Endothelial cell of umbilical vein (primary cell): ENCODE results near the gene UVSSA. TPM values are rescaled to one million over a fixed set of nuclear protein-coding genes. Genes with fewer than 3 reads are reported as not detected.

ENCODE experiments used
- BruUV-seq: library from RNA; stranded (reverse); fragments of 400-500 nt; replicated peaks from 2 replicates; lab custom pipeline; 2021; lab: Mats Ljungman, UMichigan
- CTCF ChIA-PET: fragments of 300-600, 350-600 bp; sonication (Branson Sonifier 250); formaldehyde crosslinking; loops from one replicate; lab custom pipeline; 2021; ENCODE audit warnings: antibody characterized with exemption, inconsistent platforms; lab: Charles Lee
- POLR2A ChIA-PET: fragments of 300-600, 350-600 bp; sonication (Branson Sonifier 250); formaldehyde crosslinking; loops from one replicate; lab custom pipeline; 2021; ENCODE audit warnings: antibody characterized with exemption, inconsistent platforms; lab: Charles Lee
- DNase-seq: peaks from one replicate; pipeline ENCODE4 v3.0.0-alpha.2; 2011; ENCODE audit warnings: low read depth, low spot score
- FAIRE-seq: peaks from 2 replicates; lab custom pipeline; 2011; peaks lifted over from hg19 to GRCh38; lab: Jason Lieb, UNC
- H2AFZ ChIP-seq: 2 replicates; pipeline ENCODE4 v1.6.0; 2012; ENCODE audit warnings: low read depth, low read length, control low read depth, inconsistent platforms
- H3K27ac ChIP-seq: 2 replicates; pipeline ENCODE4 v1.5.1; 2011; ENCODE audit warnings: low read depth, mild to moderate bottlenecking, control low read depth, low read length, moderate library complexity; ENCODE audit not compliant: insufficient read depth
- H3K27me3 ChIP-seq, 2 experiments: 2 replicates each; pipeline versions ENCODE4 v1.6.0 to v1.6.1; 2011; ENCODE audit warnings: low read length in 2 of 2, mixed read lengths in 1 of 2; ENCODE audit not compliant: control insufficient read depth in 2 of 2, insufficient read depth in 2 of 2
- H3K36me3 ChIP-seq, 2 experiments: 2 replicates in 1 of 2; 3 replicates in 1 of 2; pipeline ENCODE4 v1.5.1; 2011; ENCODE audit warnings: low read length in 2 of 2, mild to moderate bottlenecking in 1 of 2, moderate library complexity in 1 of 2; ENCODE audit not compliant: control insufficient read depth in 2 of 2, insufficient read depth in 2 of 2; ENCODE audit errors: extremely low read depth in 1 of 2
- H3K4me1 ChIP-seq: 3 replicates; pipeline ENCODE4 v1.5.1; 2011; ENCODE audit warnings: mild to moderate bottlenecking, low read length; ENCODE audit not compliant: control insufficient read depth, insufficient read depth; ENCODE audit errors: extremely low read depth
- H3K4me2 ChIP-seq: 2 replicates; pipeline ENCODE4 v1.6.1; 2011; ENCODE audit warnings: low read length, control low read depth, mixed read lengths; ENCODE audit not compliant: insufficient read depth
- H3K4me3 ChIP-seq, 3 experiments: fragments of 200-600 bp in 1 of 3; sonication (generic), shearing (Covaris generic) in 1 of 3; replicated peaks in 1 of 3; 2 replicates each; pipeline ENCODE4 v1.5.1; 2011 to 2016; ENCODE audit warnings: control low read depth in 3 of 3, low read length in 3 of 3, mild to moderate bottlenecking in 2 of 3, inconsistent platforms in 1 of 3, low read depth in 1 of 3, moderate library complexity in 1 of 3; ENCODE audit not compliant: insufficient read depth in 1 of 3
- H3K79me2 ChIP-seq: 2 replicates; pipeline ENCODE4 v1.6.0; 2012; ENCODE audit warnings: low read length, inconsistent platforms; ENCODE audit not compliant: control insufficient read depth, insufficient read depth
- H3K9ac ChIP-seq: replicated peaks from 2 replicates; pipeline ENCODE3; 2011; ENCODE audit warnings: low read length, control low read depth; ENCODE audit not compliant: insufficient read depth; ENCODE audit errors: extremely low read depth
- H3K9me1 ChIP-seq: replicated peaks from 3 replicates; pipeline ENCODE4 v1.6.0; 2011; ENCODE audit warnings: mild to moderate bottlenecking, low read length; ENCODE audit not compliant: control insufficient read depth, insufficient read depth; ENCODE audit errors: extremely low read depth
- H3K9me3 ChIP-seq: replicated peaks from 2 replicates; pipeline ENCODE4 v1.5.1; 2012; ENCODE audit warnings: low read length, inconsistent platforms; ENCODE audit not compliant: control insufficient read depth, insufficient read depth
- H4K20me1 ChIP-seq: replicated peaks from 2 replicates; pipeline ENCODE3; 2011; ENCODE audit warnings: mild to moderate bottlenecking, low read length; ENCODE audit not compliant: control insufficient read depth, insufficient read depth; ENCODE audit errors: extremely low read depth
- CTCF ChIP-seq, 2 donors: IDR thresholded peaks; 1 replicate in 1 of 2; 2 replicates in 1 of 2; pipeline ENCODE4 v1.5.1; 2011; ENCODE audit warnings: low read length in 2 of 2, mild to moderate bottlenecking in 2 of 2, moderate library complexity in 2 of 2, control low read depth in 1 of 2, inconsistent platforms in 1 of 2, low read depth in 1 of 2; ENCODE audit not compliant: insufficient read depth in 1 of 2; ENCODE audit errors: extremely low read depth in 1 of 2
- EZH2 ChIP-seq: IDR thresholded peaks from 2 replicates; pipeline ENCODE4 v1.6.1; 2012; ENCODE audit warnings: borderline replicate concordance, low read depth, mild to moderate bottlenecking, moderate library complexity, low read length, inconsistent platforms; ENCODE audit not compliant: severe bottlenecking
- FOS ChIP-seq: IDR thresholded peaks from 2 replicates; pipeline ENCODE4 v1.6.1; 2011; ENCODE audit warnings: mild to moderate bottlenecking, low read length, moderate library complexity, borderline replicate concordance; ENCODE audit not compliant: insufficient read depth
- GATA2 ChIP-seq: IDR thresholded peaks from 2 replicates; pipeline ENCODE4 v1.7.0; 2011; ENCODE audit warnings: low read depth, mild to moderate bottlenecking, moderate library complexity, mixed read lengths, low read length; ENCODE audit not compliant: insufficient read length, insufficient read depth
- JUN ChIP-seq: IDR thresholded peaks from 2 replicates; pipeline ENCODE4 v1.6.1; 2011; ENCODE audit warnings: borderline replicate concordance, low read depth; ENCODE audit not compliant: insufficient read length, insufficient read depth
- MAX ChIP-seq: IDR thresholded peaks from 2 replicates; pipeline ENCODE4 v1.6.1; 2011; ENCODE audit not compliant: insufficient read depth, insufficient read length
- MYC ChIP-seq: IDR thresholded peaks from one replicate; pipeline ENCODE4 v1.6.1; 2011; ENCODE audit warnings: mild to moderate bottlenecking, low read depth, low read length
- POLR2A ChIP-seq: IDR thresholded peaks from 2 replicates; pipeline ENCODE4 v1.6.1; 2012; ENCODE audit warnings: low read depth, mild to moderate bottlenecking, control low read depth, low read length
- POLR2AphosphoS5 ChIP-seq: IDR thresholded peaks from 2 replicates; pipeline ENCODE4 v1.6.1; 2012; ENCODE audit warnings: low read depth, mild to moderate bottlenecking, control low read depth, low read length, moderate library complexity; ENCODE audit not compliant: insufficient read depth
- dilution Hi-C: fragments of 300-500 bp; cut with MboI; formaldehyde crosslinking; loops from one replicate; pipeline ENCODE4 v1.15.0; 2019; ENCODE audit warnings: low sequenced_read_pairs; ENCODE audit not compliant: extremely low pct_ligation_motif_present
- intact Hi-C: fragments of 100-400 bp; cut with micrococcal nuclease; formaldehyde crosslinking; loops from one replicate; pipeline ENCODE4 v1.10.0; 2022
- polyA plus RNA-seq, 4 experiments: library from polyadenylated mRNA; depleted of rRNA in 3 of 4; stranded (reverse) in 3 of 4; unstranded in 1 of 4; fragments of >200 nt; gene quantifications; 2 replicates each; pipeline versions ENCODE4 v1.2.1 to v1.2.3, GENCODE V29; 2011 to 2012; ENCODE audit warnings: missing spikeins in 1 of 4
- total RNA-seq: library from RNA; stranded (reverse); gene quantifications from 2 replicates; pipeline ENCODE4 v1.2.3, GENCODE V29; 2021

UVSSA gene
- total and polyA plus RNA-seq, 2 donors (not counting 3 experiments of a cell fraction or from before 2014, with no cell fraction given): 7.1 to 14.9 TPM

DNA sequence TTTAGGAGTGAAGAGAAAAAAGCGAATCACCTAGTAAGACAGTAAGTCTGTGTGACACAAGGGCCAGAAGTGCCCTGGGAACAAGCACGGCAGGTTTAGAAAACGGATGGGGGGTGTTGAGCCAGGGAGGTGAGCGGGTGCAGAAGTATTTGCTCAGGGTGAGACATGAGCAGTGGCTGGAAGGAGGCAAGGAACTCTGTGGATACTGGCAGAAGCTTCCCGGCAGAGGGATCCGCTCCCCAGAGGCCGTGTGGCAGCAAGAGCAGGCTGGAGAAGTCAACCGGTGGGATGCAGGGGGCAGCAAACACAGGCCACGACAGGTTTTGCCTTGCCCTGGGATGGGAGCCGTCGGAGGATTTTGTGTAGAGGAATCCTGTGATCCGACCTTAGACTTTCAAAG, 2.3 kb upstream of the UVSSA start:
- Histone ChIP-seq H3K36me3 (peaks cover 3 to 8% of the 10 kb centered on the region in 2 experiments), H3K9ac (no peak overlapping the region), H2AFZ (no peak overlapping the region), H3K4me2 (no peak overlapping the region), H3K9me1 (no peaks in the 10 kb centered on the region), H3K9me3 (no peaks in the 10 kb centered on the region), H3K4me3 (no peak overlapping the region), H3K27me3 (no peaks in the 10 kb centered on the region), H3K27ac (no peak overlapping the region), H3K79me2 (no peaks in the 10 kb centered on the region), H4K20me1 (no peaks in the 10 kb centered on the region), H3K4me1 (peaks cover 26% of the 10 kb centered on the region)
- FAIRE-seq (no peak), DNase-seq (no peak)
- no peak for TF ChIP-seq FOS
- no peak for TF ChIP-seq CTCF (IDR thresholded peaks at IDR 0.05; ENCODE audit: extremely low read depth in 1 of 2, insufficient read depth in 1 of 2, low read depth in 1 of 2, low read length in 2 of 2)
- no peak for TF ChIP-seq MYC
- TF ChIP-seq MAX: no peak
- TF ChIP-seq GATA2: no peak
- no peak for TF ChIP-seq POLR2A
- no peak for TF ChIP-seq EZH2
- no peak for TF ChIP-seq POLR2AphosphoS5
- no peak for TF ChIP-seq JUN
- dilution Hi-C loops (no loop called here), intact Hi-C loops (no loop called here)
- CTCF ChIA-PET: no interaction called here
- POLR2A ChIA-PET: no interaction called here
- no TSS peak for BruUV-seq
